ENCODE results near the gene GARIN5A. TPM values are rescaled to one million over a fixed set of nuclear protein-coding genes. Genes with fewer than 3 reads are reported as not detected.

GARIN5A gene
- total and polyA plus RNA-seq, 8 donors, result 1.4 to 2.6 (median 2.1) TPM

- TF ChIP-seq, protein P1, sequence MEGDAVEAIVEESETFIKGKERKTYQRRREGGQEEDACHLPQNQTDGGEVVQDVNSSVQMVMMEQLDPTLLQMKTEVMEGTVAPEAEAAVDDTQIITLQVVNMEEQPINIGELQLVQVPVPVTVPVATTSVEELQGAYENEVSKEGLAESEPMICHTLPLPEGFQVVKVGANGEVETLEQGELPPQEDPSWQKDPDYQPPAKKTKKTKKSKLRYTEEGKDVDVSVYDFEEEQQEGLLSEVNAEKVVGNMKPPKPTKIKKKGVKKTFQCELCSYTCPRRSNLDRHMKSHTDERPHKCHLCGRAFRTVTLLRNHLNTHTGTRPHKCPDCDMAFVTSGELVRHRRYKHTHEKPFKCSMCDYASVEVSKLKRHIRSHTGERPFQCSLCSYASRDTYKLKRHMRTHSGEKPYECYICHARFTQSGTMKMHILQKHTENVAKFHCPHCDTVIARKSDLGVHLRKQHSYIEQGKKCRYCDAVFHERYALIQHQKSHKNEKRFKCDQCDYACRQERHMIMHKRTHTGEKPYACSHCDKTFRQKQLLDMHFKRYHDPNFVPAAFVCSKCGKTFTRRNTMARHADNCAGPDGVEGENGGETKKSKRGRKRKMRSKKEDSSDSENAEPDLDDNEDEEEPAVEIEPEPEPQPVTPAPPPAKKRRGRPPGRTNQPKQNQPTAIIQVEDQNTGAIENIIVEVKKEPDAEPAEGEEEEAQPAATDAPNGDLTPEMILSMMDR (IDR thresholded peaks at IDR 0.05), result no peak
- H3K27ac ChIP-seq, result no peak overlapping the region
- no peak for FAIRE-seq
- H3K4me1 ChIP-seq, result no peaks in the 10 kb centered on the region
- peak in 1 of 6 donors; percentile 80 for DNase-seq
- no peaks in the 10 kb centered on the region for H3K36me3 ChIP-seq
- intact Hi-C loops (cut with DNase I), result no loop called here
- H3K4me3 ChIP-seq, result no peak overlapping the region
- 93 to 96% methylated on average over 27 to 30 of the region's 30 CpGs for WGBS, 2 donors
- H3K27me3 ChIP-seq, result no peaks in the 10 kb centered on the region
- no peaks in the 10 kb centered on the region for H3K9me3 ChIP-seq
- no peak for ATAC-seq
Observed at GRCh38 chr19:50505856-50506611, 29.4 kb upstream of the GARIN5A start.

DNA sequence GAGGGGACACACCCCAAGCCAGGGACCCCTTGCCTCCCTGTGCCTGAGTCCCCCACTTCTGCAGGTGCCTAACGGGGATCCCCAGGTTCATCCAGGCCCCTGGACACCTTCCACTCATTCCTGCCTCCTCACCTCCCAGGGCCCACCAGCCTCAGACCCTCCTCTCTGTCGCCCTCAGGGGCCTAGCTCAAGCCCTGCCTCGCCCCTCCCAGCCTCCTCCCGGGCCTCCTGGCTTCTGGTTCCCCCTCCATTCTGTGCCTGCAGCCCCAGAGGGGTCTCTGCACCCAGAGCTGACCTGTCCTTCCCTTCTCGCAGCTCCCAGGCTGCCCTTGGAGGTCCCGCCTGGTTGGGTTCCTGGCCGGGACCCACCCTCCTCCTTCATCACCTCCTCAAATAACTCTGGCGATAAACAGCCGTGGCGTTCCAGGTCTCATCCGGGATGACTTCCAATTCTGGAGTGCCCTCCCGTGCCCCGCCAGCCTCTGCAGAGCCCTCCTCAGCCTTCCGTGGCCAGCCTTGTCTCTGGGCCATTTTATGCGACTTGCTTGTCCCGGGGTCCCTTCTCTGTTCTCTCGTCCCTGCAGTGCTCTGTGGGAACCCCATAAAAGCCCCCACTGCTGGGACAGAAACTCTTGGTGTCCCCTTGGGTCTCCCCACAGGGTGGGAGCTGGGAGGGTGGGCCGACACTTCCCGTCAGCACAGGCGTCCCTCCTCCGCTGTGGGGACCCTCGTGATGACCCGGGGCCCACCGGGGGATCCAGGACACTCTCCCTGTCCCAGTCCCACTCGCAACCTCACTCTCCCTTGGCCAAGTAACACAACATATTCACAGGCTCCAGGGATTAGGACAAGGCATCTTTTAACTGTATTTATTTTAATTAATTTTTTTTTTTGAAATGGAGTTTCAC lies 25.2 kb upstream of the GARIN5A start:
- H3K9me3 ChIP-seq, result no peaks in the 10 kb centered on the region
- 80 to 86% methylated on average over 25 of the region's 25 CpGs for WGBS, 2 donors
- no peak overlapping the region for H3K4me3 ChIP-seq
- no peak overlapping the region for H3K27ac ChIP-seq
- no peaks in the 10 kb centered on the region for H3K27me3 ChIP-seq
- peak in 2 of 6 donors; percentile 50 to 56 for DNase-seq
- FAIRE-seq, result no peak
- intact Hi-C loops (cut with DNase I), result no loop called here
- TF ChIP-seq, protein P1 (IDR thresholded peaks at IDR 0.05), result no peak
- no peaks in the 10 kb centered on the region for H3K4me1 ChIP-seq
- no peaks in the 10 kb centered on the region for H3K36me3 ChIP-seq
- ATAC-seq, result peak in 1 of 4 donors; percentile 10

GRCh38 chr19:50501186-50501567 lies 24.5 kb upstream of the GARIN5A start:
- intact Hi-C loops (cut with DNase I), result no loop called here
- WGBS, 2 donors, result 73 to 82% methylated on average over 10 to 12 of the region's 12 CpGs
- ATAC-seq (no peak), FAIRE-seq (no peak), DNase-seq (peak in 1 of 6 donors; percentile 53)
- no peaks in the 10 kb centered on the region for H3K4me1 ChIP-seq
- no peak overlapping the region for H3K27ac ChIP-seq
- H3K36me3 ChIP-seq, result no peaks in the 10 kb centered on the region
- TF ChIP-seq, protein P1 (IDR thresholded peaks at IDR 0.05), result no peak
- H3K9me3 ChIP-seq, result no peaks in the 10 kb centered on the region
- no peaks in the 10 kb centered on the region for H3K27me3 ChIP-seq
- H3K4me3 ChIP-seq, result no peak overlapping the region

- Histone ChIP-seq H3K27ac (no peak overlapping the region), H3K36me3 (no peaks in the 10 kb centered on the region), H3K4me1 (no peaks in the 10 kb centered on the region), H3K27me3 (no peaks in the 10 kb centered on the region), H3K9me3 (no peaks in the 10 kb centered on the region), H3K4me3 (no peak overlapping the region)
- 63 to 74% methylated on average over 8 to 10 of the region's 10 CpGs for WGBS, 2 donors
- peak in 1 of 6 donors; percentile 54 for DNase-seq
- ATAC-seq, result no peak
- intact Hi-C loops (cut with DNase I), result no loop called here
- TF ChIP-seq, protein P1 (IDR thresholded peaks at IDR 0.05), result no peak
- FAIRE-seq, result no peak
Observed at GRCh38 chr19:50500753-50501151, 24.1 kb upstream of the GARIN5A start.

Data from pancreas (tissue), 10 donors.